HCT116 (cell line): ENCODE results near the gene AFAP1. TPM values are rescaled to one million over a fixed set of nuclear protein-coding genes. Genes with fewer than 3 reads are reported as not detected.

Experiments used
- ATAC-seq: fragments of 200-7000 bp; cut with Tn5 transposase; 2 replicates; pipeline ENCODE4 v1.9.1; 2020; ENCODE audit warnings: mild to moderate bottlenecking, moderate library complexity
- BruUV-seq: library from RNA; stranded (reverse); fragments of 400-500 nt; replicated peaks from 2 replicates; lab custom pipeline; 2021; lab: Mats Ljungman, UMichigan
- CTCF ChIA-PET: fragments of 300-600 bp; sonication (Branson Sonifier 250); formaldehyde crosslinking; loops from one replicate; lab custom pipeline; 2021; ENCODE audit warnings: antibody characterized with exemption; lab: Charles Lee
- POLR2A ChIA-PET: fragments of 300-600, 350-600 bp; sonication (Branson Sonifier 250); formaldehyde crosslinking; loops from one replicate; lab custom pipeline; 2021; ENCODE audit warnings: antibody characterized with exemption; lab: Charles Lee
- RAD21 ChIA-PET, 2 experiments: fragments of 300-600 bp; sonication (Branson Sonifier 250); formaldehyde crosslinking; loops; one replicate each; lab custom pipeline; 2023; ENCODE audit warnings: low total read pairs in 2 of 2; ENCODE audit not compliant: uncharacterized antibody in 2 of 2, unreplicated experiment in 2 of 2, low non-redundant PET in 1 of 2; lab: Charles Lee
- DNase-seq: peaks from one replicate; pipeline ENCODE4 v3.0.0-alpha.2; 2010; ENCODE audit warnings: low read depth, low spot score
- H2AFZ ChIP-seq: fragments of 200-600 bp; shearing (Covaris generic), sonication (generic); 2 replicates; pipeline ENCODE4 v1.6.1; 2017; ENCODE audit warnings: low read depth, mixed run types, mixed read lengths, antibody characterized with exemption, low read length; ENCODE audit not compliant: poor library complexity, severe bottlenecking
- H3K27ac ChIP-seq: 2 replicates; pipeline ENCODE4 v1.5.1; 2012; ENCODE audit warnings: low read depth, low read length
- H3K27me3 ChIP-seq: fragments of 200-600 bp; sonication (generic); 2 replicates; pipeline ENCODE4 v1.6.1; 2016; ENCODE audit warnings: mixed run types, low read length, mixed read lengths; ENCODE audit not compliant: insufficient read depth
- H3K36me3 ChIP-seq, 2 experiments: fragments of 200-500 bp in 1 of 2; fragments of 200-600 bp in 1 of 2; sonication (Bioruptor generic) in 1 of 2; sonication (generic) in 1 of 2; 2 replicates each; pipeline versions ENCODE4 v1.5.1 to v1.6.1; 2014 to 2016; ENCODE audit warnings: low read length in 2 of 2, inconsistent platforms in 1 of 2, mixed read lengths in 1 of 2, mixed run types in 1 of 2; ENCODE audit not compliant: insufficient read depth in 2 of 2, control insufficient read depth in 1 of 2
- H3K4me1 ChIP-seq, 2 experiments: fragments of 200-600 bp in 1 of 2; sonication (generic) in 1 of 2; 2 replicates each; pipeline versions ENCODE4 v1.5.1 to v1.6.1; 2012 to 2017; ENCODE audit warnings: low read length in 2 of 2, inconsistent platforms in 1 of 2, mild to moderate bottlenecking in 1 of 2, mixed read lengths in 1 of 2, mixed run types in 1 of 2, moderate library complexity in 1 of 2; ENCODE audit not compliant: insufficient read depth in 2 of 2, control insufficient read depth in 1 of 2
- H3K4me2 ChIP-seq: fragments of 200-600 bp; sonication (generic); 2 replicates; pipeline ENCODE4 v1.6.1; 2017; ENCODE audit warnings: mixed run types, low read length, mixed read lengths
- H3K4me3 ChIP-seq, 2 experiments: fragments of 200-600 bp in 1 of 2; sonication (generic) in 1 of 2; replicated peaks in 1 of 2; 2 replicates each; pipeline ENCODE4 v1.5.1; 2011 to 2016; ENCODE audit warnings: low read length in 2 of 2, control low read depth in 1 of 2, low read depth in 1 of 2, mild to moderate bottlenecking in 1 of 2, mixed read lengths in 1 of 2, mixed run types in 1 of 2
- H3K79me2 ChIP-seq: fragments of 200-600 bp; sonication (generic); 2 replicates; pipeline ENCODE4 v1.6.1; 2017; ENCODE audit warnings: mild to moderate bottlenecking, mixed run types, low read length, moderate library complexity, mixed read lengths; ENCODE audit not compliant: insufficient read depth
- H3K9ac ChIP-seq: fragments of 200-600 bp; sonication (generic); 2 replicates; pipeline ENCODE4 v1.6.1; 2016; ENCODE audit warnings: low read length, mixed read lengths
- H3K9me2 ChIP-seq: fragments of 200-600 bp; sonication (generic), shearing (Covaris generic); 2 replicates; pipeline ENCODE4 v1.6.1; 2017; ENCODE audit warnings: mixed run types, mild to moderate bottlenecking, moderate library complexity; ENCODE audit not compliant: insufficient read depth
- H3K9me3 ChIP-seq, 2 experiments: fragments of 200-500 bp in 1 of 2; fragments of 200-600 bp in 1 of 2; sonication (Bioruptor generic) in 1 of 2; sonication (generic) in 1 of 2; 2 replicates each; pipeline ENCODE4 v1.6.1; 2014 to 2017; ENCODE audit warnings: low read length in 2 of 2, mixed read lengths in 2 of 2, inconsistent platforms in 1 of 2, low read depth in 1 of 2, mild to moderate bottlenecking in 1 of 2, mixed run types in 1 of 2, moderate library complexity in 1 of 2; ENCODE audit not compliant: control insufficient read depth in 1 of 2, insufficient read depth in 1 of 2
- H4K20me1 ChIP-seq: fragments of 200-600 bp; sonication (generic), shearing (Covaris generic); 2 replicates; pipeline ENCODE4 v1.6.1; 2017; ENCODE audit warnings: mixed run types, mild to moderate bottlenecking, moderate library complexity; ENCODE audit not compliant: insufficient read depth
- CBX3 ChIP-seq: IDR thresholded peaks from 2 replicates; pipeline ENCODE4 v1.6.1; 2012; ENCODE audit warnings: low read depth
- CEBPB ChIP-seq: IDR thresholded peaks from 2 replicates; pipeline ENCODE4 v1.6.1; 2012; ENCODE audit warnings: low read depth
- EGR1 ChIP-seq: IDR thresholded peaks from 2 replicates; pipeline ENCODE4 v1.6.1; 2012; ENCODE audit warnings: low read depth
- ELF1 ChIP-seq: IDR thresholded peaks from 2 replicates; pipeline ENCODE4 v1.6.1; 2012; ENCODE audit warnings: low read depth, borderline replicate concordance
- EZH2 ChIP-seq: fragments of 200-600 bp; sonication (generic); IDR thresholded peaks from 2 replicates; pipeline ENCODE4 v1.6.1; 2017; ENCODE audit warnings: antibody characterized with exemption, mixed run types
- EZH2phosphoT487 ChIP-seq: fragments of 200-600 bp; IDR thresholded peaks from 2 replicates; pipeline ENCODE4 v1.6.1; 2018; ENCODE audit warnings: antibody characterized with exemption, borderline replicate concordance
- FOSL1 ChIP-seq: IDR thresholded peaks from 2 replicates; pipeline ENCODE4 v1.6.1; 2012; ENCODE audit warnings: low read depth
- JUND ChIP-seq: IDR thresholded peaks from 2 replicates; pipeline ENCODE4 v1.6.1; 2012
- POLR2A ChIP-seq: IDR thresholded peaks from 2 replicates; pipeline ENCODE4 v1.7.0; 2011; ENCODE audit warnings: borderline replicate concordance; ENCODE audit not compliant: insufficient read depth, insufficient read length; ENCODE audit errors: extremely low read depth
- POLR2AphosphoS5 ChIP-seq: IDR thresholded peaks from 2 replicates; pipeline ENCODE4 v1.6.1; 2011; ENCODE audit warnings: mild to moderate bottlenecking, low read depth, low read length, moderate library complexity
- SP1 ChIP-seq: IDR thresholded peaks from 2 replicates; pipeline ENCODE4 v1.6.1; 2012; ENCODE audit warnings: low read depth
- SRF ChIP-seq: IDR thresholded peaks from 2 replicates; pipeline ENCODE4 v1.6.1; 2012; ENCODE audit warnings: low read depth
- TCF7L2 ChIP-seq: IDR thresholded peaks from 2 replicates; pipeline ENCODE4 v1.7.0; 2011; ENCODE audit warnings: borderline replicate concordance, inconsistent platforms; ENCODE audit not compliant: insufficient read depth, insufficient read length; ENCODE audit errors: extremely low read depth
- YY1 ChIP-seq: IDR thresholded peaks from 2 replicates; pipeline ENCODE4 v1.6.1; 2011; ENCODE audit warnings: low read length, low read depth, moderate library complexity, mild to moderate bottlenecking; ENCODE audit not compliant: insufficient replicate concordance; ENCODE audit errors: extremely low read depth
- ZFX ChIP-seq: fragments of 450-650 bp; IDR thresholded peaks from 2 replicates; pipeline ENCODE4 v1.6.1; 2017
- ZNF274 ChIP-seq: fragments of 200-500 bp; sonication (Bioruptor generic); IDR thresholded peaks from 2 replicates; pipeline ENCODE4 v1.6.1; 2014; ENCODE audit warnings: mild to moderate bottlenecking, low read depth, low read length, inconsistent platforms
- intact Hi-C: fragments of 100-400 bp; cut with micrococcal nuclease; formaldehyde crosslinking; loops from 2 replicates; pipeline ENCODE4 v1.10.0; 2022
- total RNA-seq: library from RNA; stranded (reverse); gene quantifications from one replicate; pipeline ENCODE4 v1.2.1, GENCODE V29; 2021; ENCODE audit not compliant: unreplicated experiment
- TF ChIP-seq, protein P1 (sequence below): IDR thresholded peaks from 2 replicates; pipeline ENCODE4 v1.6.1; 2012
- TF ChIP-seq, protein P2 (sequence below), 3 experiments: fragments of 200-600 bp in 1 of 3; sonication (generic) in 1 of 3; IDR thresholded peaks in 2 of 3; conservative IDR thresholded peaks in 1 of 3; 2 replicates each; pipeline ENCODE4 v1.5.1; 2012 to 2017; ENCODE audit warnings: low read depth in 2 of 3, low read length in 2 of 3, antibody characterized with exemption in 1 of 3, borderline replicate concordance in 1 of 3, control low read depth in 1 of 3, mild to moderate bottlenecking in 1 of 3, mixed read lengths in 1 of 3, mixed run types in 1 of 3, moderate library complexity in 1 of 3; ENCODE audit not compliant: insufficient read depth in 1 of 3
- TF ChIP-seq, protein P3 (sequence below): IDR thresholded peaks from 2 replicates; pipeline ENCODE4 v1.6.1; 2012; ENCODE audit warnings: low read depth
- TF ChIP-seq, protein P4 (sequence below): IDR thresholded peaks from 2 replicates; pipeline ENCODE4 v1.6.1; 2011; ENCODE audit warnings: mild to moderate bottlenecking, low read length, moderate library complexity; ENCODE audit not compliant: insufficient replicate concordance; ENCODE audit errors: extremely low read depth

Gene AFAP1
- total RNA-seq, 1 experiment from 2014 or later, result 19.4 TPM

DNA sequence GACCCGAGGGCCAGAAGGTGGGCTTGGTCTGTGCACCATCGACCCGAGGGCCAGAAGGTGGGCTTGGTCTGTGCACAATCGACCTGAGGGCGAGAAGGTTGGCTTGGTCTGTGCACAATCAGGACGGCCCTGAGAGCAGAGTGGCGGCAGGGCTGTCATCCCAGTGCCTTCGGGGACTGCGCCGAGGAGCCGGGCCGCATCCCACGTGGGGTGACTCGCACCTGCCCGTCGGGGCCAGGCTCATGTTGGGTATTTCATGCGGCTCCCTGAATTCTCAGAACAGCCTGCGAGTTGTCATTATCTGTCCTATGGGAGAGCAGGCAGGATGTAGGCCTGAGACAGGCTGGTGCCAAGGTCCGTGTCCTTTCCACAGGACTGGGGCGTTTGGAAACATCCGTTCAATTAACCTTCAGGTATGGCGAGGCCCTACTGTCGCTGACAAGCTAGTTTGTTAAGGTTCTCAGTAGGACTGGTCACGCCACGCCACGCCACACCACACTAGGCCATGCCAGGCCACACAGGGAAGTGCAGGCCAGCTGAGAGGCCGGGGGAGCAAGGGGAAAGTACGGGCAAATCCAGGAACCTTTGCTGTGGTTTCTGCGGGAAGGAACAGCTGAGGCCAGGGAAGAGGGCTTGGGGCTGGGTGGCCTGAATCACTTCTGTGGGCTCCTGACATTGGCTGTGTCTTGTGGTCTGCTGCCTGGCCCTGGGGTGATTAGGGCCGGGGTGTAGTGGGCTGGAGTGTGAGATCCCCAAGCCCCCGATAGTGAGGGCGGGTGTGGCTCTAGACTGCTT lies 182.9 kb downstream of the AFAP1 start:
- DNase-seq (no peak), ATAC-seq (no peak)
- Histone ChIP-seq H2AFZ (no peak overlapping the region), H3K4me1 (peaks cover 0 to under 1% of the 10 kb centered on the region in 2 experiments; a peak in 1 of 4 replicates), H3K36me3 (peaks cover 0 to 3% of the 10 kb centered on the region in 2 experiments; a peak in 1 of 4 replicates), H3K9me2 (no peaks in the 10 kb centered on the region), H3K79me2 (no peaks in the 10 kb centered on the region), H3K27ac (no peak overlapping the region), H3K9me3 (no peaks in the 10 kb centered on the region), H3K9ac (no peak overlapping the region), H3K4me3 (no peak overlapping the region), H3K27me3 (no peaks in the 10 kb centered on the region), H4K20me1 (no peaks in the 10 kb centered on the region), H3K4me2 (no peak overlapping the region)
- TF ChIP-seq POLR2AphosphoS5 (no peak), POLR2A (no peak), ELF1 (no peak), ZNF274 (no peak), EZH2phosphoT487 (no peak), ZFX (no peak), EGR1 (no peak), TCF7L2 (no peak), YY1 (no peak), FOSL1 (no peak), SRF (no peak), CBX3 (no peak), JUND (no peak), EZH2 (no peak), SP1 (no peak), CEBPB (no peak)
- TF ChIP-seq, protein P1, sequence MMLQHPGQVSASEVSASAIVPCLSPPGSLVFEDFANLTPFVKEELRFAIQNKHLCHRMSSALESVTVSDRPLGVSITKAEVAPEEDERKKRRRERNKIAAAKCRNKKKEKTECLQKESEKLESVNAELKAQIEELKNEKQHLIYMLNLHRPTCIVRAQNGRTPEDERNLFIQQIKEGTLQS, result no peak
- TF ChIP-seq, protein P2, sequence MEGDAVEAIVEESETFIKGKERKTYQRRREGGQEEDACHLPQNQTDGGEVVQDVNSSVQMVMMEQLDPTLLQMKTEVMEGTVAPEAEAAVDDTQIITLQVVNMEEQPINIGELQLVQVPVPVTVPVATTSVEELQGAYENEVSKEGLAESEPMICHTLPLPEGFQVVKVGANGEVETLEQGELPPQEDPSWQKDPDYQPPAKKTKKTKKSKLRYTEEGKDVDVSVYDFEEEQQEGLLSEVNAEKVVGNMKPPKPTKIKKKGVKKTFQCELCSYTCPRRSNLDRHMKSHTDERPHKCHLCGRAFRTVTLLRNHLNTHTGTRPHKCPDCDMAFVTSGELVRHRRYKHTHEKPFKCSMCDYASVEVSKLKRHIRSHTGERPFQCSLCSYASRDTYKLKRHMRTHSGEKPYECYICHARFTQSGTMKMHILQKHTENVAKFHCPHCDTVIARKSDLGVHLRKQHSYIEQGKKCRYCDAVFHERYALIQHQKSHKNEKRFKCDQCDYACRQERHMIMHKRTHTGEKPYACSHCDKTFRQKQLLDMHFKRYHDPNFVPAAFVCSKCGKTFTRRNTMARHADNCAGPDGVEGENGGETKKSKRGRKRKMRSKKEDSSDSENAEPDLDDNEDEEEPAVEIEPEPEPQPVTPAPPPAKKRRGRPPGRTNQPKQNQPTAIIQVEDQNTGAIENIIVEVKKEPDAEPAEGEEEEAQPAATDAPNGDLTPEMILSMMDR (IDR thresholded peaks at IDR 0.05 in 2 of 3, conservative IDR thresholded peaks at IDR 0.05 in 1 of 3; ENCODE audit: borderline replicate concordance in 1 of 3, insufficient read depth in 1 of 3, low read depth in 2 of 3, low read length in 2 of 3), result no peak
- TF ChIP-seq, protein P3, sequence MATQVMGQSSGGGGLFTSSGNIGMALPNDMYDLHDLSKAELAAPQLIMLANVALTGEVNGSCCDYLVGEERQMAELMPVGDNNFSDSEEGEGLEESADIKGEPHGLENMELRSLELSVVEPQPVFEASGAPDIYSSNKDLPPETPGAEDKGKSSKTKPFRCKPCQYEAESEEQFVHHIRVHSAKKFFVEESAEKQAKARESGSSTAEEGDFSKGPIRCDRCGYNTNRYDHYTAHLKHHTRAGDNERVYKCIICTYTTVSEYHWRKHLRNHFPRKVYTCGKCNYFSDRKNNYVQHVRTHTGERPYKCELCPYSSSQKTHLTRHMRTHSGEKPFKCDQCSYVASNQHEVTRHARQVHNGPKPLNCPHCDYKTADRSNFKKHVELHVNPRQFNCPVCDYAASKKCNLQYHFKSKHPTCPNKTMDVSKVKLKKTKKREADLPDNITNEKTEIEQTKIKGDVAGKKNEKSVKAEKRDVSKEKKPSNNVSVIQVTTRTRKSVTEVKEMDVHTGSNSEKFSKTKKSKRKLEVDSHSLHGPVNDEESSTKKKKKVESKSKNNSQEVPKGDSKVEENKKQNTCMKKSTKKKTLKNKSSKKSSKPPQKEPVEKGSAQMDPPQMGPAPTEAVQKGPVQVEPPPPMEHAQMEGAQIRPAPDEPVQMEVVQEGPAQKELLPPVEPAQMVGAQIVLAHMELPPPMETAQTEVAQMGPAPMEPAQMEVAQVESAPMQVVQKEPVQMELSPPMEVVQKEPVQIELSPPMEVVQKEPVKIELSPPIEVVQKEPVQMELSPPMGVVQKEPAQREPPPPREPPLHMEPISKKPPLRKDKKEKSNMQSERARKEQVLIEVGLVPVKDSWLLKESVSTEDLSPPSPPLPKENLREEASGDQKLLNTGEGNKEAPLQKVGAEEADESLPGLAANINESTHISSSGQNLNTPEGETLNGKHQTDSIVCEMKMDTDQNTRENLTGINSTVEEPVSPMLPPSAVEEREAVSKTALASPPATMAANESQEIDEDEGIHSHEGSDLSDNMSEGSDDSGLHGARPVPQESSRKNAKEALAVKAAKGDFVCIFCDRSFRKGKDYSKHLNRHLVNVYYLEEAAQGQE, result no peak
- TF ChIP-seq, protein P4, sequence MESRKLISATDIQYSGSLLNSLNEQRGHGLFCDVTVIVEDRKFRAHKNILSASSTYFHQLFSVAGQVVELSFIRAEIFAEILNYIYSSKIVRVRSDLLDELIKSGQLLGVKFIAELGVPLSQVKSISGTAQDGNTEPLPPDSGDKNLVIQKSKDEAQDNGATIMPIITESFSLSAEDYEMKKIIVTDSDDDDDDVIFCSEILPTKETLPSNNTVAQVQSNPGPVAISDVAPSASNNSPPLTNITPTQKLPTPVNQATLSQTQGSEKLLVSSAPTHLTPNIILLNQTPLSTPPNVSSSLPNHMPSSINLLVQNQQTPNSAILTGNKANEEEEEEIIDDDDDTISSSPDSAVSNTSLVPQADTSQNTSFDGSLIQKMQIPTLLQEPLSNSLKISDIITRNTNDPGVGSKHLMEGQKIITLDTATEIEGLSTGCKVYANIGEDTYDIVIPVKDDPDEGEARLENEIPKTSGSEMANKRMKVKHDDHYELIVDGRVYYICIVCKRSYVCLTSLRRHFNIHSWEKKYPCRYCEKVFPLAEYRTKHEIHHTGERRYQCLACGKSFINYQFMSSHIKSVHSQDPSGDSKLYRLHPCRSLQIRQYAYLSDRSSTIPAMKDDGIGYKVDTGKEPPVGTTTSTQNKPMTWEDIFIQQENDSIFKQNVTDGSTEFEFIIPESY, result no peak
- no TSS peak for BruUV-seq
- ChIA-PET POLR2A (no interaction called here), CTCF (interaction anchor here (1.0 kb wide), 1 partner anchor 45 kb away, joined by 3 read pairs; no protein-coding TSS in a partner anchor), RAD21 (no interaction called here)
- intact Hi-C loops, result no loop called here
